ENCODE data around the gene GNAL. TPM values are rescaled to one million over a fixed set of nuclear protein-coding genes. Genes with fewer than 3 reads are reported as not detected.
A peak's percentile ranks its signal among the peaks of the same experiment; 100 is the strongest.

GNAL gene
- total and polyA plus RNA-seq, 7 donors, result 0.90 to 30.8 (median 5.5) TPM

DNA sequence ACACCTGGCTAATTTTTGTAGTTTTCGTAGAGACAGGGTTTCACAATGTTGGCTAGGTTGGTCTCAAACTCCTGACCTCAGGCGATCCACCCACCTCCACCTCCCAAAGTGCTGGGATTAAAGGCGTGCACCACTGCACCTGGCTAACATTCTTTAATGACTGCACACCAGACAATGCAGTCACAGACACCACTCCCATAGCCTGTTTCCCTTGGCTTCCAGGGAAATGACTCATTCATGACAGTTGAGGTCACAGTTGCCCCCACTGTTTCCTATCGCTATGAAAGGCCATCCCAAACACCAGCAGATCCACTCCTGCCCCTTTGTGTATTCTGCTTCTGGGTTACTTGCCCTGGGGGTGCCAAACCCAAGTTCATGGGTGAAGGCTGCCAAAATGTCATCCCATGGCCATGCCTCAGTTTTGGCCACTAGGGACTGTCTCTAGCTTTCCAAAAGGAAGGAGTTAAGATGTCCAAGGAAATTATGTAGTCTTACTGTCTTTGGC, 170.9 kb downstream of the GNAL start:
- Histone ChIP-seq H3K4me1 (peaks cover 18% of the 10 kb centered on the region), H3K27me3 (ENCODE audit: insufficient read depth in 3 of 3, low read length in 2 of 3) (no peaks in the 10 kb centered on the region), H3K4me3 (peak overlapping the region; percentile 91), H3K27ac (peak overlapping the region; percentile 98), H3K36me3 (ENCODE audit: insufficient read depth in 1 of 2, low read depth in 1 of 2) (peaks cover 0 to 7% of the 10 kb centered on the region in 2 donors), H3K9me3 (no peaks in the 10 kb centered on the region)
- no peak for DNase-seq
- 53 to 61% (median 54%) methylated on average over 4 of the region's 4 CpGs for WGBS, 3 donors
- TF ChIP-seq, protein P1, sequence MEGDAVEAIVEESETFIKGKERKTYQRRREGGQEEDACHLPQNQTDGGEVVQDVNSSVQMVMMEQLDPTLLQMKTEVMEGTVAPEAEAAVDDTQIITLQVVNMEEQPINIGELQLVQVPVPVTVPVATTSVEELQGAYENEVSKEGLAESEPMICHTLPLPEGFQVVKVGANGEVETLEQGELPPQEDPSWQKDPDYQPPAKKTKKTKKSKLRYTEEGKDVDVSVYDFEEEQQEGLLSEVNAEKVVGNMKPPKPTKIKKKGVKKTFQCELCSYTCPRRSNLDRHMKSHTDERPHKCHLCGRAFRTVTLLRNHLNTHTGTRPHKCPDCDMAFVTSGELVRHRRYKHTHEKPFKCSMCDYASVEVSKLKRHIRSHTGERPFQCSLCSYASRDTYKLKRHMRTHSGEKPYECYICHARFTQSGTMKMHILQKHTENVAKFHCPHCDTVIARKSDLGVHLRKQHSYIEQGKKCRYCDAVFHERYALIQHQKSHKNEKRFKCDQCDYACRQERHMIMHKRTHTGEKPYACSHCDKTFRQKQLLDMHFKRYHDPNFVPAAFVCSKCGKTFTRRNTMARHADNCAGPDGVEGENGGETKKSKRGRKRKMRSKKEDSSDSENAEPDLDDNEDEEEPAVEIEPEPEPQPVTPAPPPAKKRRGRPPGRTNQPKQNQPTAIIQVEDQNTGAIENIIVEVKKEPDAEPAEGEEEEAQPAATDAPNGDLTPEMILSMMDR (IDR thresholded peaks at IDR 0.05), result peak; percentile 13
- intact Hi-C loops (cut with DNase I), result loop anchor here (5.0 to 10.0 kb wide), 2 partner anchors 47 to 125 kb away; partner anchors contain the start of genes IMPA2 (in 1 of the 2) and MPPE1 (in 1 of the 2)
- ATAC-seq, result peak; percentile 30 to 59 (median 48)

DNA sequence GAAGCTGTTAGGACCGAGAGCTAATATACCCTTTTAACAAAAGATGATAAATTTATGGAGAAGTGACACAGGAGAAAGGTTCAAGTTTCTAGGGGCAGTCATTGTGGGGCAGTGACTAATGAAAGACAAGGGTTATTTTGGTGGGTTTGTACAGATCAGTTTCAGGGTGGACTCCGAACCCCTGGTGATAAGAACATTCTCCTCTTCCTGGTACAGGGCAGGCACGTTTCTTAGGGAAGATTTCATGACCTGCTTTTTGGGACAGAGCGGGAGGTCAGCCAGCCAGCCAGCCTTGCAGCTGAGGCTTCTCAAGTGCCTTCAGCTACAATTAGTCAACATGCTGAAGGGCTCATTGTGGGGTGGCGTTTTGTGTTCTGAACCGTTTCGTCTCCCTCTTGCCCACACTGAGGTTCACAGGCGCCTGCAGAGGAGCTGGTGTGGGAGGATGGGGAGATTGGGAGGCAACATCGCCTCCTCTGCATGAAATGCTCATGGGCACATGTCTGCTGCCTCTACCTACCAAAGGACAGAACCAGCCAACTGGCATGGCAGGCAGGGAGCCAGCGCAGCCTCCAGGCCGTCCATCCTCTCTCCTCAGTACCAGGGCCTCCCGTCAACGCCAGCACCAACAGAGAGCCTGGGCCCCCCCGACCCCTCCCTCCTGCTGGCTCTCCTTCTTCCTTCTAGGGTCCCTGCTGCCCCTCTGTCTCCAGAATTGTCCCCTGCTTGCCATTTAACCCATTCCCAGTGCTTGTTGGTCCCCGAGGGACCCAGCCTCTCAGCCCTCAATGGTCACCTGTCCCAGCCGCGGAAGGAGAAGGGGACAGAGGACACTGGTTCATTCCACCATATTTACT, 171.8 kb downstream of the GNAL start:
- H3K27ac ChIP-seq, result peak overlapping the region; percentile 98
- H3K9me3 ChIP-seq, result no peaks in the 10 kb centered on the region
- H3K27me3 ChIP-seq (ENCODE audit: insufficient read depth in 3 of 3, low read length in 2 of 3), result no peaks in the 10 kb centered on the region
- H3K4me3 ChIP-seq, result no peak overlapping the region
- peak in 3 of 4 donors; percentile 1 to 16 (median 11) for ATAC-seq
- intact Hi-C loops (cut with DNase I), result no loop called here
- TF ChIP-seq, protein P1 (IDR thresholded peaks at IDR 0.05), result no peak
- H3K36me3 ChIP-seq (ENCODE audit: insufficient read depth in 1 of 2, low read depth in 1 of 2), result peaks cover 0 to 15% of the 10 kb centered on the region in 2 donors
- no peak for DNase-seq
- peaks cover 15% of the 10 kb centered on the region for H3K4me1 ChIP-seq
- 83 to 85% (median 83%) methylated on average over 17 of the region's 17 CpGs for WGBS, 3 donors

DNA sequence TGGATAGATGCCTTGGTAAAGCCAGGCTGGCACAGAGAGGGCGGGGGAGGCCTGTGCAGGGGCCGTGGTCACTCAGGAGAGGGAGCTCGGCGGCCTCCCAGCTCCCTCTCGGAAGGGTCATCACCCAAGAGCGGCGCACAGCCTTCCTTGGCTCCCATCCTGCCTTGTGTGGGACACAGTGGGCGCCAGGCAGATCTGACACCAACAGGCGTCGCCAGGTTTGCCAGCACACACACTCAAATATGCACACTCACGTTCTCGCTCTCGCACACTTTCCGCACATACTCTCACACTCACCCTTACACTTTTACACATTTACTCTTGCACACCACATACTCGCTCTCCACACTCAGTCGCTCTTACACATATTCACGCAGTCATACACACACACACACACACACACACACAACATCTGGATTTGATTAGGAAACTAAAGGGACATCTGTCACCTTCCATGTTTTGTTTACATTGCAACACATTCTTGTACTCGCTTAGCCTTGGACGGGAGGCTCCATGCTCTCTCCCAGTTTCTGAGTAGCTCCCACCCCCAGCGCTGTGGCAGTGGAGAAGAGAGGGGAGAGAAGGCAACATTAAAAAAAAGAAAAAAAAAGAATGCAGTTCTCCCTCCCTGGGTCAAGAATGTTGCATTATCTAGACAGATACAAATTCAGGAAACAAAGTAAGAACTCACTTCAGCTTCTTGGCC, 172.7 kb downstream of the GNAL start:
- DNase-seq, result no peak
- no peaks in the 10 kb centered on the region for H3K9me3 ChIP-seq
- WGBS, 3 donors, result 79 to 89% (median 85%) methylated on average over 20 of the region's 20 CpGs
- ATAC-seq, result no peak
- TF ChIP-seq, protein P1 (IDR thresholded peaks at IDR 0.05), result no peak
- peaks cover 0 to 24% of the 10 kb centered on the region in 2 donors for H3K36me3 ChIP-seq (ENCODE audit: insufficient read depth in 1 of 2, low read depth in 1 of 2)
- H3K27me3 ChIP-seq (ENCODE audit: insufficient read depth in 3 of 3, low read length in 2 of 3), result no peaks in the 10 kb centered on the region
- H3K4me3 ChIP-seq, result no peak overlapping the region
- intact Hi-C loops (cut with DNase I), result no loop called here
- H3K4me1 ChIP-seq, result peaks cover 11% of the 10 kb centered on the region
- peak overlapping the region; percentile 98 for H3K27ac ChIP-seq

DNA sequence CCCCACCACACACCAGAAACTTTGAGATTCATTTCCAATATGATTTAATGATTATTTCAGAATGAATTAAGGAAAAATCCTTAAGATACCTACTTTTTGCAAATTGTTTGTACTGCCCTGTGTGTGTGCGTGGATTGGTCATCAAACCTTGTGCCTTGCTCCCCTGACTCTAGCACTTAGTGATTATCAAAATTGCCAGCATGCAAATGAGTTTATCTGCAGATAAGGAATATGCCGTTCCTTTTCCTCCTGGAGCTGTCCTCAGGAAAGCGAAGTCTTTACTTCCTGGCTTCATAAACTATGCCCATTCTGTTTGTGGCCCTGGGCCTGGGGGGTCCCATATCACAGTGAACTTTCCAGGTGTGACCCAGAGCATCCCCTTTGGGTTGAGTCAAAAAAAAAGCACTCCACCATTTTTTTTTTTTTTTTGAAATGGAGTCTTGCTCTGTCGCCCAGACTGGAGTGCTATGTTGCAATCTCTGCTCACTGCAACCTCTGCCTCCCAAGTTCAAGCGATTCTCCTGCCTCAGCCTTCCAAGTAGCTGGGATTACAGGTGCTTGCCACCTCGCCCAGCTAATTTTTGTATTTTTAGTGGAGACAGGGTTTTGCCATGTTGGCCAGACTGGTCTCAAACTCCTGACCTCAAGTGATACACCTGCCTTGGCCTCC, 173.5 kb downstream of the GNAL start:
- peak overlapping the region; percentile 30 for H3K27ac ChIP-seq
- H3K36me3 ChIP-seq (ENCODE audit: insufficient read depth in 1 of 2, low read depth in 1 of 2), result peaks cover 0 to 30% of the 10 kb centered on the region in 2 donors
- TF ChIP-seq, protein P1 (IDR thresholded peaks at IDR 0.05), result no peak
- intact Hi-C loops (cut with DNase I), result no loop called here
- ATAC-seq (no peak), DNase-seq (no peak)
- 77 to 87% (median 84%) methylated on average over 6 of the region's 6 CpGs for WGBS, 3 donors
- H3K4me1 ChIP-seq, result peaks cover 9% of the 10 kb centered on the region
- no peak overlapping the region for H3K4me3 ChIP-seq
- H3K27me3 ChIP-seq (ENCODE audit: insufficient read depth in 3 of 3, low read length in 2 of 3), result no peaks in the 10 kb centered on the region
- no peaks in the 10 kb centered on the region for H3K9me3 ChIP-seq

All from psoas muscle (tissue), 8 donors.